Upper lobe of right lung (tissue), 1 donor: ENCODE measurements around the gene LRCH4. TPM values are rescaled to one million over a fixed set of nuclear protein-coding genes. Genes with fewer than 3 reads are reported as not detected.

Experiments used
- ATAC-seq: fragments of 200-7000 bp; cut with Tn5 transposase; one replicate; pipeline ENCODE4 v1.9.1; 2020; ENCODE audit warnings: mild to moderate bottlenecking, moderate library complexity
- DNase-seq: peaks from one replicate; pipeline ENCODE4 v3.0.0-alpha.2; 2020
- H3K27ac ChIP-seq: fragments of 200-600 bp; one replicate; pipeline ENCODE4 v1.8.0; 2022
- H3K27me3 ChIP-seq: fragments of 200-600 bp; one replicate; pipeline ENCODE4 v1.8.0; 2022; ENCODE audit warnings: mild to moderate bottlenecking
- H3K36me3 ChIP-seq: fragments of 200-600 bp; one replicate; pipeline ENCODE4 v1.8.0; 2022
- H3K4me1 ChIP-seq: fragments of 200-600 bp; one replicate; pipeline ENCODE4 v1.8.0; 2022
- H3K4me3 ChIP-seq: fragments of 200-600 bp; one replicate; pipeline ENCODE4 v1.8.0; 2022; ENCODE audit warnings: mild to moderate bottlenecking
- H3K9me3 ChIP-seq: fragments of 200-600 bp; one replicate; pipeline ENCODE4 v1.8.0; 2022
- intact Hi-C: fragments of 100-400 bp; cut with DNase I; formaldehyde crosslinking; loops from one replicate; pipeline ENCODE4 v1.11.0; 2022
- total RNA-seq: library from RNA; stranded (reverse); fragmentation: NEBNext Ultra II Directional; extraction: Animal tissue kit (Norgen Biotek cat#: 25700); gene quantifications from one replicate; pipeline ENCODE4 v1.2.1, GENCODE V29; 2021
- TF ChIP-seq, protein P1 (sequence below): fragments of 200-600 bp; IDR thresholded peaks from one replicate; pipeline ENCODE4 v1.8.0; 2022; ENCODE audit warnings: antibody characterized with exemption
- donor health status: DM: no; HTN: yes; CAD: no; lungs with severe emphysema.

The LRCH4 gene
- total RNA-seq, 1 donor from 2014 or later, result 88.0 TPM

DNA sequence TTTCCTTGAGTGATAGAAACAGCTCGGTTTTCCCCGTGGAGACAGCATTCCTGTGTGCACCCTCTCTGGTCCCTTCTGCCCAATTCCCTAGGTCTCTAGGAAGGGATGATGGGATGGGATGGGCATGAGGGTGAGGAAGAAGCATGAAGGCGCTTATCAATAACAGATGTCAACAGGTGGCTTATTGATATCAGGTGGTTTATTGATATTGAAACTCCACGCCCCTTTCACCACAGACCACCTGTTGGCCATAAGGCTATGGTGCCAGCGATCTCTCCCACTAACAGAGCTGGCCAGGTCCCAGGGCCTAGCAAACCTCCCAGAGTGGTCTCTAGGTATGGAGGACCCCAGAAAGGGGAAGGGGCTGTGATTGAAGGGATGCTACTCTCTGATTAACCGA is 34.3 kb upstream of the LRCH4 start:
- no peaks in the 10 kb centered on the region for H3K9me3 ChIP-seq
- intact Hi-C loops, result no loop called here
- H3K4me3 ChIP-seq, result no peak overlapping the region
- ATAC-seq (no peak), DNase-seq (no peak)
- TF ChIP-seq, protein P1, sequence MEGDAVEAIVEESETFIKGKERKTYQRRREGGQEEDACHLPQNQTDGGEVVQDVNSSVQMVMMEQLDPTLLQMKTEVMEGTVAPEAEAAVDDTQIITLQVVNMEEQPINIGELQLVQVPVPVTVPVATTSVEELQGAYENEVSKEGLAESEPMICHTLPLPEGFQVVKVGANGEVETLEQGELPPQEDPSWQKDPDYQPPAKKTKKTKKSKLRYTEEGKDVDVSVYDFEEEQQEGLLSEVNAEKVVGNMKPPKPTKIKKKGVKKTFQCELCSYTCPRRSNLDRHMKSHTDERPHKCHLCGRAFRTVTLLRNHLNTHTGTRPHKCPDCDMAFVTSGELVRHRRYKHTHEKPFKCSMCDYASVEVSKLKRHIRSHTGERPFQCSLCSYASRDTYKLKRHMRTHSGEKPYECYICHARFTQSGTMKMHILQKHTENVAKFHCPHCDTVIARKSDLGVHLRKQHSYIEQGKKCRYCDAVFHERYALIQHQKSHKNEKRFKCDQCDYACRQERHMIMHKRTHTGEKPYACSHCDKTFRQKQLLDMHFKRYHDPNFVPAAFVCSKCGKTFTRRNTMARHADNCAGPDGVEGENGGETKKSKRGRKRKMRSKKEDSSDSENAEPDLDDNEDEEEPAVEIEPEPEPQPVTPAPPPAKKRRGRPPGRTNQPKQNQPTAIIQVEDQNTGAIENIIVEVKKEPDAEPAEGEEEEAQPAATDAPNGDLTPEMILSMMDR, result no peak
- no peak overlapping the region for H3K27ac ChIP-seq
- no peaks in the 10 kb centered on the region for H3K36me3 ChIP-seq
- no peaks in the 10 kb centered on the region for H3K4me1 ChIP-seq
- no peaks in the 10 kb centered on the region for H3K27me3 ChIP-seq

DNA sequence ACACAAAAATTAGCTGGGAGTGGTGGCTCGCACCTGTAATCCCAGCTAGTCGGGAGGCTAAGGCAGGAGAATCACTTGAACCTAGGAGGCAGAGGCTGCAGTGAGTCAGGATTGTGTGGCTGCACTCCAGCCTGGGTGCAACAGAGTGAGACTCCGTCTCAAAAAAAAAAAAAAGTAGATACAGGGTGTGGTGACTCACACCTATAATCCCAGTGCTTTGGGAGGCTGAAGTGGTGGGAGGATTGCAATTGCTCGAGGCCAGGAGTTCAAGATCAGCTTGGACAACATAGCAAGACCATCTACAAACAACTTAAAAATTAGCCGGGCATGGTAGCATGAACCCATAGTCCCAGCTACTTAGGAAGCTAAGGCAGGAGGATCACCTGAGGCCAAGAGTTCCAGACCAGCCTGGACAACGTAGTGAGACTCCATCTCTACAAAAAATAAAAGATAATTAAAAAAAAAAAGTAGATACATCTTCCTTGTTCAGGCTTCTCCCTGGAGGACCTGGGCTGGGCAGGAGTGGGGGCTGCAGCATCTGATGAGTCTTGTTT is 28.5 kb upstream of the LRCH4 start:
- Histone ChIP-seq H3K27ac (no peak overlapping the region), H3K36me3 (no peaks in the 10 kb centered on the region), H3K27me3 (no peaks in the 10 kb centered on the region), H3K4me3 (no peak overlapping the region), H3K4me1 (peaks cover 13% of the 10 kb centered on the region), H3K9me3 (no peaks in the 10 kb centered on the region)
- DNase-seq (no peak), ATAC-seq (no peak)
- TF ChIP-seq, protein P1, result no peak
- intact Hi-C loops, result loop anchor here (10.0 kb wide), 1 partner anchor 70 kb away; no protein-coding TSS in a partner anchor

DNA sequence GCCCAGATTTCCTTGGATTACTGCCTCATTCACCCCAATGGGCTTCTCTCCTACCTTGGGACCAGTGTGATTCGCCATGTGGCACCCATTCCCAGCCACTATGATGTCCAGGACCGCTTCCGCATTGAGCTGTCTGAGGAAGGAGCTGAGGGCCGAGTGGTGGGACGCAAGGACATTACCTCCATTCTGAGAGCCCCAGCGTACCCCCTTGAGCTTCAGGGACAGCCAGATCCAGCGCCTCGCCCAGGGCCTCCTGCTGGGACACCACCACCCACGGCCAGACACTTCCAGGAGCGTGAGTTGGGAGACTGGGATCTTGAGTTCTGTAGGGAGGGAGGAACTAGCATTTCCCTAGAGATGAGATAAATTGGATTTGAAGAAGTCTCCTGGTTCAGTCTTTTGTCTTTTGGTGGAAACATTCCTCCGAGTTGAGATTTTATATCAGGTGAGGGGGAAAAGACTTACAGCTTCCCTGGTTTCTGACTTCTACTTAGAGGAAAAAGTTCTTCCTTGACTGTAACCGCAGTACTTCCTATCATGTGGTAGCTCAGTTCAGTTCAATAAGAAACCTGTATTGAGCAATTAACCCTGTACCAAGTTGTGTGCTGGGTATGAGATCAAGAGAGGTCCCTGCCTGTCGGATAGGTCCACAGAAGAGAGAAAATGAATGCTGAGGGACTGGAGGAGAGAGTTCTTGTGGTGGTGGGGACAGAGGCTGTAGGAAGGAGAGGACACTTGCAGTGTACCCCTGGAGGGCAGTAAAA is 27.7 kb upstream of the LRCH4 start:
- DNase-seq, result no peak
- TF ChIP-seq, protein P1, result no peak
- intact Hi-C loops, result loop anchor here (10.0 kb wide), 1 partner anchor 71 kb away; no protein-coding TSS in a partner anchor

DNA sequence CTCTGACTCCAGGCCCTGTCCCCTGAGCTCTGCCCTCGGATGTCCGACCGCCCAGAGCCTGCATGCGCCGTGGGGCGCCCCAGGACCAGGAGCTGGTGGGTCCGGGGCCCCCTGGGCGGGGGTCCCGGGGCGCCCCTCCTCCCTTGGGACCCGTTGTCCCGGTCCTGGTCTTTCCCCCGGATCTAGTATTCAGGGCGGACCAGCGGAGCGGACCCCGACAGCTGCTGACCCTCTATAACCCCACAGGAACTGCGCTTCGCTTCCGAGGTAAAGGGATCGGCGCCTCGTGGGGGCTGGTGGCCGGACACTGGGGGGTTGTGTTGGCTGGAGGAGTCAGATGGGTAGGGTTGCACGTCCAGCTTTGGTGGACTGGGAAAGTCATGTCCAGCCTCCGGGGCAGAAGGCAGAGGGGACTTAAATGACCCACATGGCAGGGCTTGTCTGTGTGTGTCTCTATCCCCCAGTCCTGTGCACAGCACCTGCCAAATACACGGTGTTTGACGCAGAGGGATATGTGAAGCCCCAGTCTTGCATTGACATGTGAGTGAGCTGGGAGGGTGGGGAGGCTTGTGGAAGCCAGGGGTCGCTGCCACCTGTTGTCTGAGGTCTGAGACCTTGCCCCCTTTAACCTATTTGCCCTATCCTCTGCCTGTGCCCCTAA is 26.9 kb upstream of the LRCH4 start:
- intact Hi-C loops, result loop anchor here (10.0 kb wide), 1 partner anchor 72 kb away; no protein-coding TSS in a partner anchor
- H3K4me3 ChIP-seq, result peak overlapping the region; percentile 78
- no peak for ATAC-seq
- TF ChIP-seq, protein P1, result no peak
- H3K36me3 ChIP-seq, result no peaks in the 10 kb centered on the region
- no peaks in the 10 kb centered on the region for H3K27me3 ChIP-seq
- H3K27ac ChIP-seq, result peak overlapping the region; percentile 95
- H3K4me1 ChIP-seq, result peaks cover 13% of the 10 kb centered on the region
- no peaks in the 10 kb centered on the region for H3K9me3 ChIP-seq
- DNase-seq, result peak; percentile 69

More for the DNA sequence above, 27.7 kb upstream of the LRCH4 start:
- Histone ChIP-seq H3K36me3 (no peaks in the 10 kb centered on the region), H3K4me3 (peak overlapping the region; percentile 78), H3K27ac (no peak overlapping the region), H3K4me1 (peaks cover 13% of the 10 kb centered on the region), H3K9me3 (no peaks in the 10 kb centered on the region), H3K27me3 (no peaks in the 10 kb centered on the region)
- no peak for ATAC-seq

DNA sequence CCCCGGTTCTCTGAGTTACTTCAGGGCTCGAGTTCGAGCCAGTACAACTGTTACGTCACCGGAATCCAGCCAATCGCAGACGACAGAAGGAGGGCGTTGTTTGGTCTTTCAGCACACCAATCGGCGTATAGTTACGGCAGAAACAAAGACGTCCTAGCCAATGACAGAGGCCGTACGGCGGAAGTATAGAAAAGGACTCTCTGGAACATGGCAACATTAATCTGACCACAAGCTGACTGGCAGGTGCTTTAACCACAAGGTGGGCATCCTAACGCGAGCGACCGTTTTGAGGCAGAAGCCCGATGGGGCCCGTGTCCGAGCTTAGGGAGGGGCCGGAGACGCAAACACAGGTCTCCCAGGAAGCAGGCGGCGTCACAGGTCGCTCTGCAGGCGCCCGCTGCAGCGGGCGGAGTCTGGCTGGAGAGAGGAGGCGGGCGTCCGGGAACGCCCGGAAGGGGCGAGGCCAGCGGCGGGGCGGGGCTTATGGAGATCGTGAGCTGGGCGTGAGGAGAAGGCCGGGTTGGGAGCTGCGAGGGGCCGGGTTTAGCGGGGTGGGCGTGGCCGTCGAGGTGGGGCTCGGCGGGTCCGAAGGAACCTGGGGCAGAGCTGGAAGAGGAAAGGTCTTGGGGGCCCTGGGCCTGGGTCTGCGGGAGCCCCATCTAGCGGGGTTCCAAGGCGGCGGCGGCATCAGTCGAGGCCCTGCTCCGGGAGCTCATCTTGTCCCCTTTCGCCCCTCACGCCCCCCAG is 26.2 kb upstream of the LRCH4 start, which contains the start of gene MOSPD3:
MOSPD3 (plus strand) TSS at position 558 of the 747 bp plus-strand sequence. CDS start 252 bp downstream, outside the sequence.
- Histone ChIP-seq H3K4me1 (peaks cover 13% of the 10 kb centered on the region), H3K36me3 (no peaks in the 10 kb centered on the region), H3K27ac (peak within 1 kb of the TSS; percentile 95), H3K4me3 (peak within 1 kb of the TSS; percentile 78), H3K9me3 (no peaks in the 10 kb centered on the region), H3K27me3 (no peaks in the 10 kb centered on the region)
- intact Hi-C loops, result loop anchor here (10.0 kb wide), 1 partner anchor 73 kb away; no protein-coding TSS in a partner anchor
- DNase-seq (peak; percentile 99), ATAC-seq (peak; percentile 98)
- TF ChIP-seq, protein P1, result no peak
